ENCODE results near the gene TPRG1L. TPM values are rescaled to one million over a fixed set of nuclear protein-coding genes. Genes with fewer than 3 reads are reported as not detected.

Gene TPRG1L
- total RNA-seq, 1 experiment from 2014 or later, result 9.6 TPM

Other genes with a start within 250 kb of the TPRG1L start
- not detected in 2 replicates for gene ARHGEF16, start 170.3 kb upstream of the TPRG1L start, total RNA-seq (2014; rRNA removed; shearing (Covaris generic))
- 4.7 and 6.3 TPM in 2 replicates for gene MEGF6, start 13.5 kb upstream of the TPRG1L start, total RNA-seq (2014; rRNA removed; shearing (Covaris generic))
- 17.6 and 21.1 TPM in 2 replicates for gene WRAP73, start 25.1 kb downstream of the TPRG1L start, total RNA-seq (2014; rRNA removed; shearing (Covaris generic))
- gene TP73, start 27.5 kb downstream of the TPRG1L start, total RNA-seq (2014; rRNA removed; shearing (Covaris generic)), result not detected in 2 replicates
- not detected in 2 replicates for gene CCDC27, start 127.4 kb downstream of the TPRG1L start, total RNA-seq (2014; rRNA removed; shearing (Covaris generic))
- 3.4 TPM in 1 of 2 replicates, not detected in the other for gene SMIM1, start 147.7 kb downstream of the TPRG1L start, total RNA-seq (2014; rRNA removed; shearing (Covaris generic))
- gene LRRC47, start 171.5 kb downstream of the TPRG1L start, total RNA-seq (2014; rRNA removed; shearing (Covaris generic)), result 19.2 and 25.3 TPM in 2 replicates
- gene CEP104, start 232.2 kb downstream of the TPRG1L start, total RNA-seq (2014; rRNA removed; shearing (Covaris generic)), result 11.5 and 32.6 TPM in 2 replicates
- 4.4 and 9.4 TPM in 2 replicates for gene DFFB, start 232.5 kb downstream of the TPRG1L start, total RNA-seq (2014; rRNA removed; shearing (Covaris generic))

Measured in RPMI7951 (cell line).